HepG2 (cell line): ENCODE measurements around the gene MRPL34. TPM values are rescaled to one million over a fixed set of nuclear protein-coding genes. Genes with fewer than 3 reads are reported as not detected.

ENCODE experiments used
- ATAC-seq: fragments of 200-7000 bp; cut with Tn5 transposase; 3 replicates; pipeline ENCODE4 v1.9.1; 2020; ENCODE audit warnings: mild to moderate bottlenecking, moderate library complexity
- BruUV-seq: library from RNA; stranded (reverse); fragments of 400-500 nt; replicated peaks from 2 replicates; lab custom pipeline; 2021; lab: Mats Ljungman, UMichigan
- CTCF ChIA-PET: fragments of 300-600 bp; formaldehyde crosslinking; extraction: SDS; loops from one replicate; lab custom pipeline; 2021; ENCODE audit warnings: low total read pairs, inconsistent platforms, low intra/inter-chr PET ratio; lab: Yijun Ruan, JAX
- POLR2A ChIA-PET: fragments of 350-600 bp; sonication (Branson Sonifier 250); formaldehyde crosslinking; loops from one replicate; lab custom pipeline; 2020; ENCODE audit warnings: antibody characterized with exemption, inconsistent platforms; lab: Yijun Ruan, JAX
- DNase-seq: peaks from one replicate; pipeline ENCODE4 v3.0.0-alpha.2; 2015; ENCODE audit warnings: low spot score
- FAIRE-seq: peaks from 3 replicates; lab custom pipeline; 2011; peaks lifted over from hg19 to GRCh38; lab: Jason Lieb, UNC
- H2AFZ ChIP-seq: one replicate; pipeline ENCODE4 v1.6.1; 2011; ENCODE audit warnings: low read length, inconsistent platforms
- H3K27ac ChIP-seq: fragments of 300-600 bp; 3 replicates; pipeline ENCODE4 v1.8.0; 2011; ENCODE audit warnings: mixed run types, mild to moderate bottlenecking, mixed read lengths, low read length, inconsistent platforms; ENCODE audit not compliant: insufficient read depth; ENCODE audit errors: extremely low read length
- H3K27me3 ChIP-seq, 2 experiments: fragments of 200-600 bp in 1 of 2; 2 replicates in 1 of 2; 3 replicates in 1 of 2; pipeline versions ENCODE4 v1.6.0 to v1.8.0; 2011; ENCODE audit warnings: low read length in 2 of 2, mild to moderate bottlenecking in 2 of 2, moderate library complexity in 2 of 2, inconsistent platforms in 1 of 2; ENCODE audit not compliant: insufficient read depth in 2 of 2, control insufficient read depth in 1 of 2
- H3K36me3 ChIP-seq, 2 experiments: fragments of 200-600 bp in 1 of 2; replicated peaks in 1 of 2; 2 replicates in 1 of 2; 3 replicates in 1 of 2; pipeline versions ENCODE4 v1.5.1 to v1.8.0; 2011; ENCODE audit warnings: low read length in 2 of 2, inconsistent platforms in 1 of 2; ENCODE audit not compliant: insufficient read depth in 2 of 2, control insufficient read depth in 1 of 2
- H3K4me1 ChIP-seq: 2 replicates; pipeline ENCODE4 v1.5.1; 2012; ENCODE audit warnings: low read length, inconsistent platforms; ENCODE audit not compliant: insufficient read depth
- H3K4me2 ChIP-seq: 2 replicates; pipeline ENCODE4 v1.6.0; 2011; ENCODE audit warnings: low read depth, low read length, inconsistent platforms
- H3K4me3 ChIP-seq, 3 experiments: fragments of 200-600 bp in 1 of 3; sonication (generic), shearing (Covaris generic) in 1 of 3; replicated peaks in 1 of 3; 2 replicates each; pipeline ENCODE4 v1.5.1; 2011 to 2016; ENCODE audit warnings: low read length in 3 of 3, inconsistent platforms in 2 of 3, low read depth in 2 of 3, mild to moderate bottlenecking in 2 of 3, control low read depth in 1 of 3, mixed read lengths in 1 of 3; ENCODE audit not compliant: insufficient read depth in 1 of 3
- H3K79me2 ChIP-seq: one replicate; pipeline ENCODE4 v1.6.1; 2011; ENCODE audit warnings: low read length, inconsistent platforms; ENCODE audit not compliant: insufficient read depth
- H3K9ac ChIP-seq: 2 replicates; pipeline ENCODE4 v1.6.0; 2011; ENCODE audit warnings: mild to moderate bottlenecking, low read depth, low read length, inconsistent platforms; ENCODE audit not compliant: insufficient read depth
- H3K9me3 ChIP-seq: 2 replicates; pipeline ENCODE4 v1.5.1; 2012; ENCODE audit warnings: mild to moderate bottlenecking, low read length
- H4K20me1 ChIP-seq: 2 replicates; pipeline ENCODE4 v1.6.0; 2011; ENCODE audit warnings: inconsistent platforms, mild to moderate bottlenecking, low read length, moderate library complexity; ENCODE audit not compliant: insufficient read depth
- ADNP ChIP-seq: sonication (generic); formaldehyde crosslinking; IDR thresholded peaks from 2 replicates; pipeline ENCODE4 v1.4.0; 2020; ENCODE audit warnings: missing genetic modification reagents
- BCL6 ChIP-seq: IDR thresholded peaks from 2 replicates; pipeline ENCODE4 v1.6.1; 2016; ENCODE audit warnings: missing genetic modification reagents, missing compliant biosample characterization
- CCAR2 ChIP-seq: fragments of 200-400 bp; formaldehyde crosslinking; optimal IDR thresholded peaks from 2 replicates; pipeline ENCODE3; 2018; ENCODE audit warnings: low read depth, mild to moderate bottlenecking, low read length, moderate library complexity
- ERF ChIP-seq: IDR thresholded peaks from 2 replicates; pipeline ENCODE4 v1.6.1; 2018; ENCODE audit warnings: missing biosample characterization, missing genetic modification reagents
- GMEB2 ChIP-seq: IDR thresholded peaks from 2 replicates; pipeline ENCODE4 v1.6.1; 2016; ENCODE audit warnings: missing biosample characterization, missing genetic modification reagents, low read depth
- HNF1B ChIP-seq: sonication (generic); formaldehyde crosslinking; IDR thresholded peaks from 2 replicates; pipeline ENCODE4 v1.5.1; 2020; ENCODE audit warnings: mild to moderate bottlenecking, moderate library complexity, missing genetic modification reagents
- KDM1A ChIP-seq: IDR thresholded peaks from 2 replicates; pipeline ENCODE4 v1.6.1; 2016; ENCODE audit warnings: missing compliant biosample characterization
- KDM6A ChIP-seq: IDR thresholded peaks from 2 replicates; pipeline ENCODE4 v1.6.1; 2016; ENCODE audit warnings: low read depth
- PRPF4 ChIP-seq: fragments of 200-400 bp; formaldehyde crosslinking; IDR thresholded peaks from 2 replicates; pipeline ENCODE4 v1.6.1; 2016; ENCODE audit warnings: low read length, low read depth; ENCODE audit not compliant: poor library complexity, severe bottlenecking
- RBM39 ChIP-seq: fragments of 200-400 bp; formaldehyde crosslinking; IDR thresholded peaks from one replicate; pipeline ENCODE4 v1.6.1; 2018; ENCODE audit warnings: antibody characterized with exemption, mild to moderate bottlenecking, low read depth, low read length; ENCODE audit not compliant: poor library complexity, severe bottlenecking
- SUZ12 ChIP-seq: fragments of 150-350 bp; IDR thresholded peaks from 2 replicates; pipeline ENCODE4 v1.6.1; 2014; ENCODE audit warnings: low read depth, low read length
- TCF12 ChIP-seq, 2 experiments: fragments of 450-650 bp in 1 of 2; sonication (generic) in 1 of 2; formaldehyde crosslinking in 1 of 2; IDR thresholded peaks; 2 replicates each; pipeline versions ENCODE4 v1.6.1 to v1.8.0; 2017 to 2022; ENCODE audit warnings: antibody characterized with exemption in 1 of 2, mild to moderate bottlenecking in 1 of 2, missing genetic modification reagents in 1 of 2, moderate library complexity in 1 of 2
- TMF1 ChIP-seq: sonication (generic); formaldehyde crosslinking; IDR thresholded peaks from 2 replicates; pipeline ENCODE4 v1.8.1; 2022; ENCODE audit warnings: low read depth, missing genetic modification reagents
- ZBTB33 ChIP-seq: sonication (generic); formaldehyde crosslinking; IDR thresholded peaks from 2 replicates; pipeline ENCODE4 v1.4.0; 2020; ENCODE audit warnings: missing genetic modification reagents
- ZMYM3 ChIP-seq: sonication (generic); formaldehyde crosslinking; IDR thresholded peaks from 2 replicates; pipeline ENCODE4 v1.5.1; 2020; ENCODE audit warnings: mild to moderate bottlenecking, missing genetic modification reagents
- ZNF460 ChIP-seq: sonication (generic); formaldehyde crosslinking; IDR thresholded peaks from 2 replicates; pipeline ENCODE4 v1.5.1; 2020; ENCODE audit warnings: missing genetic modification reagents, mild to moderate bottlenecking, borderline replicate concordance
- ZNF629 ChIP-seq: sonication (generic); formaldehyde crosslinking; conservative IDR thresholded peaks from 2 replicates; pipeline ENCODE4 v1.5.0; 2020; ENCODE audit warnings: missing genetic modification reagents
- WGBS: methylation state at CpG from one replicate; pipeline ENCODE4 v1.1.6; 2017; ENCODE audit warnings: low lambda C conversion rate; 5-methylcytosine and 5-hydroxymethylcytosine counted together
- in situ Hi-C: cut with HindIII; loops from 2 replicates; pipeline ENCODE4 v1.10.0; 2017; ENCODE audit warnings: low pct_unique_long_range_greater_than_20kb; ENCODE audit not compliant: extremely low pct_ligation_motif_present
- intact Hi-C: fragments of 100-400 bp; cut with micrococcal nuclease; formaldehyde crosslinking; loops from one replicate; pipeline ENCODE4 v1.10.0; 2022; ENCODE audit not compliant: unreplicated experiment
- polyA plus RNA-seq, 8 experiments: library from polyadenylated mRNA; depleted of rRNA in 3 of 8; stranded (reverse) in 7 of 8; unstranded in 1 of 8; fragments of >200 nt; fragmentation: Illumina TruSeq in 4 of 8; extraction: Trizol in 4 of 8; gene quantifications; 2 replicates each; pipeline versions ENCODE4 v1.2.1 to v1.2.3, GENCODE V29; 2011 to 2016; ENCODE audit warnings: low read depth in 4 of 8, missing spikeins in 1 of 8, mixed read lengths in 1 of 8; ENCODE audit not compliant: insufficient read depth in 1 of 8
- total RNA-seq, 5 experiments: library from RNA; depleted of rRNA; stranded (reverse); fragments of >200 nt; fragmentation: Illumina TruSeq; extraction: Trizol; gene quantifications; 2 replicates each; pipeline ENCODE4 v1.2.3, GENCODE V29; 2016; ENCODE audit warnings: low read depth in 1 of 5

Gene MRPL34
- total and polyA plus RNA-seq, 2 of the 13 experiments (the other 11 are each of a cell fraction or from before 2014, with no cell fraction given): 74.0 to 77.3 TPM

- TF ChIP-seq TCF12 (IDR thresholded peaks at IDR 0.05) (no peak), TCF12 (CRISPR knock-in tag; IDR thresholded peaks at IDR 0.05) (no peak), RBM39 (no peak), CCAR2 (no peak), ZBTB33 (peak; percentile 44; the same call in 1 of the 2 replicates)
- TF ChIP-seq, all 625 proteins: peak for 2
Measured at GRCh38 chr19:17262557-17262956, 43.1 kb upstream of the MRPL34 start (continued).

GRCh38 chr19:17263712-17264640 is 41.7 kb upstream of the MRPL34 start:
- peak overlapping the region; percentile 54 for H3K4me2 ChIP-seq
- H3K27ac ChIP-seq: no peak overlapping the region
- WGBS: 68% methylated on average over 18 of the region's 23 CpGs
- TF ChIP-seq KDM6A (CRISPR knock-in tag): no peak
- peak; percentile 79 for TF ChIP-seq ZNF629 (CRISPR knock-in tag)
- TF ChIP-seq GMEB2 (CRISPR knock-in tag): no peak
- TF ChIP-seq KDM1A (CRISPR knock-in tag): peak; percentile 84; the same call in 1 of the 2 replicates
- TF ChIP-seq ADNP (CRISPR knock-in tag): 0 out of 2 replicates have a peak, but pooled peaks have one; percentile 43
- no peak for TF ChIP-seq BCL6 (CRISPR knock-in tag)
- no peak for TF ChIP-seq PRPF4
- TF ChIP-seq HNF1B: 0 out of 2 replicates have a peak, but pooled peaks have one; percentile 9
- no peak for TF ChIP-seq TMF1 (CRISPR knock-in tag)
- TF ChIP-seq ZMYM3 (CRISPR knock-in tag): peak; percentile 83
- TF ChIP-seq SUZ12: no peak
- 0 out of 2 replicates have a peak, but pooled peaks have one; percentile 5 for TF ChIP-seq ERF (CRISPR knock-in tag)
- TF ChIP-seq ZNF460 (CRISPR knock-in tag): 0 out of 2 replicates have a peak, but pooled peaks have one; percentile 33

More at GRCh38 chr19:17263712-17264640, 41.7 kb upstream of the MRPL34 start:
- no peaks in the 10 kb centered on the region for H4K20me1 ChIP-seq
- peak overlapping the region; percentile 42; the same call in 1 of the 2 replicates for H3K9ac ChIP-seq
- intact Hi-C loops: no loop called here
- ATAC-seq (no peak), FAIRE-seq (no peak), DNase-seq (no peak)
- CTCF ChIA-PET: no interaction called here
- H3K9me3 ChIP-seq: no peaks in the 10 kb centered on the region
- peaks cover 66% of the 10 kb centered on the region for H3K4me1 ChIP-seq
- peaks cover 13% of the 10 kb centered on the region for H3K79me2 ChIP-seq
- H3K27me3 ChIP-seq: peaks cover 0 to 6% of the 10 kb centered on the region in 2 experiments; a peak in 2 of 5 replicates
- in situ Hi-C loops: no loop called here
- POLR2A ChIA-PET: interaction anchor here (1.4 to 3.4 kb wide), 4 partner anchors 9 to 49 kb away, joined by 5 to 13 read pairs (median 6); partner anchors contain the start of gene USE1
- peaks cover 0 to 4% of the 10 kb centered on the region in 2 experiments; a peak in 1 of 5 replicates for H3K36me3 ChIP-seq
- H2AFZ ChIP-seq: no peak overlapping the region
- peak overlapping the region in 2 of 3 experiments; percentile 9 to 27; a peak in 2 of 6 replicates for H3K4me3 ChIP-seq
- BruUV-seq: no TSS peak
